Measurements from ENCODE around the gene DLG2.

The DLG2 gene

GRCh38 chr11:85558411-85558810 lies 68.7 kb downstream of the DLG2 start:
- DNase-seq (ENCODE audit: low spot score): no peak

GRCh38 chr11:85551881-85552280 lies 75.3 kb downstream of the DLG2 start:
- DNase-seq (ENCODE audit: low spot score): no peak

GRCh38 chr11:85541683-85542082 lies 85.5 kb downstream of the DLG2 start:
- DNase-seq (ENCODE audit: low spot score): no peak

GRCh38 chr11:85540635-85541205 lies 86.4 kb downstream of the DLG2 start:
- no peak for DNase-seq (ENCODE audit: low spot score)

- no peak for DNase-seq (ENCODE audit: low spot score)
Observed at GRCh38 chr11:85540181-85540580, 87.0 kb downstream of the DLG2 start.

GRCh38 chr11:85539740-85540139 lies 87.4 kb downstream of the DLG2 start:
- DNase-seq (ENCODE audit: low spot score): no peak

GRCh38 chr11:85539029-85539689 lies 88.0 kb downstream of the DLG2 start:
- no peak for DNase-seq (ENCODE audit: low spot score)

GRCh38 chr11:85536438-85536837 lies 90.7 kb downstream of the DLG2 start:
- DNase-seq (ENCODE audit: low spot score): no peak

- DNase-seq (ENCODE audit: low spot score): no peak
Observed at GRCh38 chr11:85534806-85535205, 92.3 kb downstream of the DLG2 start.

GRCh38 chr11:85531191-85531897 lies 95.8 kb downstream of the DLG2 start:
- no peak for DNase-seq (ENCODE audit: low spot score)

- no peak for DNase-seq (ENCODE audit: low spot score)
Observed at GRCh38 chr11:85530634-85531033, 96.5 kb downstream of the DLG2 start.

GRCh38 chr11:85526564-85526963 lies 100.6 kb downstream of the DLG2 start:
- DNase-seq (ENCODE audit: low spot score): no peak

GRCh38 chr11:85525686-85526085 lies 101.5 kb downstream of the DLG2 start:
- no peak for DNase-seq (ENCODE audit: low spot score)

- DNase-seq (ENCODE audit: low spot score): no peak
Observed at GRCh38 chr11:85517272-85517671, 109.9 kb downstream of the DLG2 start.

- DNase-seq (ENCODE audit: low spot score): no peak
Observed at GRCh38 chr11:85495918-85496317, 131.2 kb downstream of the DLG2 start.

GRCh38 chr11:85494396-85494795 lies 132.7 kb downstream of the DLG2 start:
- no peak for DNase-seq (ENCODE audit: low spot score)

- no peak for DNase-seq (ENCODE audit: low spot score)
Observed at GRCh38 chr11:85485902-85486301, 141.2 kb downstream of the DLG2 start.

- no peak for DNase-seq (ENCODE audit: low spot score)
Observed at GRCh38 chr11:85483861-85484260, 143.3 kb downstream of the DLG2 start.

GRCh38 chr11:85481862-85482261 lies 145.3 kb downstream of the DLG2 start:
- no peak for DNase-seq (ENCODE audit: low spot score)

GRCh38 chr11:85475660-85476517 lies 151.3 kb downstream of the DLG2 start:
- DNase-seq (ENCODE audit: low spot score): no peak

GRCh38 chr11:85472953-85473352 lies 154.2 kb downstream of the DLG2 start:
- no peak for DNase-seq (ENCODE audit: low spot score)

GRCh38 chr11:85464283-85464682 lies 162.9 kb downstream of the DLG2 start:
- no peak for DNase-seq (ENCODE audit: low spot score)

GRCh38 chr11:85459304-85459703 lies 167.8 kb downstream of the DLG2 start:
- DNase-seq (ENCODE audit: low spot score): no peak
